ENCODE results near the gene AHCY.

- TF ChIP-seq CTCF (IDR thresholded peaks at IDR 0.05) (no peak), POLR2A (IDR thresholded peaks at IDR 0.05) (no peak)
Measured at GRCh38 chr20:34300809-34301586, 2.2 kb downstream of the AHCY start.

Measured in tibial nerve (tissue), 3 donors.